ENCODE measurements around the gene SCN4A. TPM values are rescaled to one million over a fixed set of nuclear protein-coding genes. Genes with fewer than 3 reads are reported as not detected.

SCN4A gene
- total RNA-seq, 2 donors from 2014 or later: 0.76 to 2.2 TPM

- peak; percentile 59 for DNase-seq (ENCODE audit: low spot score)
- intact Hi-C loops (cut with DNase I): no loop called here
Observed at GRCh38 chr17:64003526-64004121, 30.9 kb upstream of the SCN4A start.

- intact Hi-C loops (cut with DNase I): no loop called here
- peak; percentile 76 for DNase-seq (ENCODE audit: low spot score)
Observed at GRCh38 chr17:64002658-64003525, 30.2 kb upstream of the SCN4A start.

- DNase-seq (ENCODE audit: low spot score): peak; percentile 94
- intact Hi-C loops (cut with DNase I): no loop called here
Observed at GRCh38 chr17:64001763-64002529, 29.2 kb upstream of the SCN4A start.

GRCh38 chr17:64001091-64001579, 28.4 kb upstream of the SCN4A start:
- intact Hi-C loops (cut with DNase I): no loop called here
- DNase-seq (ENCODE audit: low spot score): peak; percentile 47

GRCh38 chr17:63999680-64000531, 27.2 kb upstream of the SCN4A start:
- intact Hi-C loops (cut with DNase I): no loop called here
- DNase-seq (ENCODE audit: low spot score): peak; percentile 68

GRCh38 chr17:63998721-63999679, 26.3 kb upstream of the SCN4A start:
- DNase-seq (ENCODE audit: low spot score): peak; percentile 56
- intact Hi-C loops (cut with DNase I): no loop called here

GRCh38 chr17:63998050-63998720, 25.5 kb upstream of the SCN4A start, which contains the start of gene PRR29:
Gene PRR29, plus strand, starts transcription at chr17:63998351. Its CDS starts 14 bp downstream, at chr17:63998365.
- intact Hi-C loops (cut with DNase I): no loop called here
- DNase-seq (ENCODE audit: low spot score): peak; percentile 92

- DNase-seq (ENCODE audit: low spot score): peak; percentile 68
- intact Hi-C loops (cut with DNase I): no loop called here
Observed at GRCh38 chr17:63997341-63998048, 24.8 kb upstream of the SCN4A start.

GRCh38 chr17:63996430-63997182, 23.9 kb upstream of the SCN4A start:
- intact Hi-C loops (cut with DNase I): no loop called here
- DNase-seq (ENCODE audit: low spot score): peak; percentile 52

- intact Hi-C loops (cut with DNase I): no loop called here
- peak; percentile 58 for DNase-seq (ENCODE audit: low spot score)
Observed at GRCh38 chr17:63995626-63996025, 22.9 kb upstream of the SCN4A start.

GRCh38 chr17:63993368-63993985, 20.8 kb upstream of the SCN4A start:
- intact Hi-C loops (cut with DNase I): no loop called here
- DNase-seq (ENCODE audit: low spot score): peak; percentile 45

- intact Hi-C loops (cut with DNase I): loop anchor here in 1 of 2 donors (1.0 kb wide), 1 partner anchor 40 kb away; no protein-coding TSS in a partner anchor
- peak; percentile 68 for DNase-seq (ENCODE audit: low spot score)
Observed at GRCh38 chr17:63991611-63992010, 18.9 kb upstream of the SCN4A start.

GRCh38 chr17:63989622-63990345, 17.1 kb upstream of the SCN4A start:
- peak; percentile 31 for DNase-seq (ENCODE audit: low spot score)
- intact Hi-C loops (cut with DNase I): no loop called here

GRCh38 chr17:63988741-63989621, 16.3 kb upstream of the SCN4A start:
- intact Hi-C loops (cut with DNase I): no loop called here
- DNase-seq (ENCODE audit: low spot score): peak; percentile 67
